ENCODE measurements around the gene ACSS2.

- TF ChIP-seq CTCF (IDR thresholded peaks at IDR 0.05; ENCODE audit: control extremely low read depth in 1 of 3, insufficient read depth in 1 of 3, low read depth in 1 of 3, low read length in 3 of 3) (no peak), JUND (IDR thresholded peaks at IDR 0.05; ENCODE audit: low read length) (no peak), ATF3 (IDR thresholded peaks at IDR 0.05; ENCODE audit: insufficient read depth, low read depth, low read length) (no peak), POLR2A (IDR thresholded peaks at IDR 0.05; ENCODE audit: control extremely low read depth in 1 of 2, low read depth in 2 of 2, low read length in 2 of 2) (no peak), TEAD4 (IDR thresholded peaks at IDR 0.05; ENCODE audit: low read depth, low read length) (no peak), EZH2 (IDR thresholded peaks at IDR 0.05; ENCODE audit: low read depth, low read length, severe bottlenecking) (no peak), PHF8 (conservative IDR thresholded peaks at IDR 0.05; ENCODE audit: low read depth, low read length) (no peak), BRCA1 (IDR thresholded peaks at IDR 0.05; ENCODE audit: low read depth, low read length) (no peak), SIN3A (conservative IDR thresholded peaks at IDR 0.05 in 1 of 2, IDR thresholded peaks at IDR 0.05 in 1 of 2; ENCODE audit: low read depth in 1 of 2, low read length in 2 of 2) (no peak), MAX (IDR thresholded peaks at IDR 0.05) (no peak)
Observed at GRCh38 chr20:34915131-34915530, 38.7 kb downstream of the ACSS2 start.
